ENCODE results near the gene OTX1.
"Not testable (repeated sequence)": the region's sequence is repeated elsewhere in the genome, so short reads cannot be mapped to it uniquely, and the experiment has no call there.

OTX1 gene

GRCh38 chr2:63050334-63051041 lies at the start of gene OTX1:
Gene OTX1 (plus strand): TSS chr2:63050830. CDS start chr2:63052991, 2,161 bp downstream.
- H3K9me3 ChIP-seq (ENCODE audit: control insufficient read depth, insufficient read depth, low read length): no peaks in the 10 kb centered on the region
- H3K4me1 ChIP-seq (ENCODE audit: insufficient read depth, low read length): peaks cover 20% of the 10 kb centered on the region
- peak within 1 kb of the TSS; percentile 66 for H3K9ac ChIP-seq (ENCODE audit: low read depth, low read length)
- H3K36me3 ChIP-seq (ENCODE audit: insufficient read depth, low read length): no peaks in the 10 kb centered on the region

- Histone ChIP-seq H3K9ac (ENCODE audit: low read depth, low read length) (no peak overlapping the region), H3K4me1 (ENCODE audit: insufficient read depth, low read length) (no peaks in the 10 kb centered on the region), H3K9me3 (ENCODE audit: control insufficient read depth, insufficient read depth, low read length) (no peaks in the 10 kb centered on the region), H3K36me3 (ENCODE audit: insufficient read depth, low read length) (no peaks in the 10 kb centered on the region)
Measured at GRCh38 chr2:63001576-63001975, 49.1 kb upstream of the OTX1 start.

- H3K36me3 ChIP-seq (ENCODE audit: insufficient read depth, low read length): no peaks in the 10 kb centered on the region
- no peaks in the 10 kb centered on the region for H3K9me3 ChIP-seq (ENCODE audit: control insufficient read depth, insufficient read depth, low read length)
Measured at GRCh38 chr2:63003351-63003750, 47.3 kb upstream of the OTX1 start.

GRCh38 chr2:63007813-63008458 lies 42.7 kb upstream of the OTX1 start:
- Histone ChIP-seq H3K9ac (ENCODE audit: low read depth, low read length) (no peak overlapping the region), H3K4me1 (ENCODE audit: insufficient read depth, low read length) (peaks cover 10% of the 10 kb centered on the region; the same call in 1 of the 2 replicates), H3K36me3 (ENCODE audit: insufficient read depth, low read length) (no peaks in the 10 kb centered on the region), H3K9me3 (ENCODE audit: control insufficient read depth, insufficient read depth, low read length) (no peaks in the 10 kb centered on the region)

More at GRCh38 chr2:63003351-63003750, 47.3 kb upstream of the OTX1 start:
- no peak overlapping the region for H3K9ac ChIP-seq (ENCODE audit: low read depth, low read length)
- H3K4me1 ChIP-seq (ENCODE audit: insufficient read depth, low read length): peaks cover 4% of the 10 kb centered on the region; the same call in 1 of the 2 replicates

- Histone ChIP-seq H3K9me3 (ENCODE audit: control insufficient read depth, insufficient read depth, low read length) (no peaks in the 10 kb centered on the region), H3K9ac (ENCODE audit: low read depth, low read length) (no peak overlapping the region), H3K36me3 (ENCODE audit: insufficient read depth, low read length) (no peaks in the 10 kb centered on the region), H3K4me1 (ENCODE audit: insufficient read depth, low read length) (peaks cover 10% of the 10 kb centered on the region; the same call in 1 of the 2 replicates)
Measured at GRCh38 chr2:63008838-63009237, 41.8 kb upstream of the OTX1 start.

- Histone ChIP-seq H3K9me3 (ENCODE audit: control insufficient read depth, insufficient read depth, low read length) (no peaks in the 10 kb centered on the region), H3K9ac (ENCODE audit: low read depth, low read length) (no peak overlapping the region), H3K4me1 (ENCODE audit: insufficient read depth, low read length) (peaks cover 10% of the 10 kb centered on the region; the same call in 1 of the 2 replicates), H3K36me3 (ENCODE audit: insufficient read depth, low read length) (no peaks in the 10 kb centered on the region)
Measured at GRCh38 chr2:63009490-63009889, 41.1 kb upstream of the OTX1 start.

- H3K4me1 ChIP-seq (ENCODE audit: insufficient read depth, low read length): peaks cover 10% of the 10 kb centered on the region; the same call in 1 of the 2 replicates
- H3K36me3 ChIP-seq (ENCODE audit: insufficient read depth, low read length): no peaks in the 10 kb centered on the region
- no peaks in the 10 kb centered on the region for H3K9me3 ChIP-seq (ENCODE audit: control insufficient read depth, insufficient read depth, low read length)
- H3K9ac ChIP-seq (ENCODE audit: low read depth, low read length): no peak overlapping the region
Measured at GRCh38 chr2:63012541-63012940, 38.1 kb upstream of the OTX1 start.

GRCh38 chr2:63013438-63013837 lies 37.2 kb upstream of the OTX1 start:
- Histone ChIP-seq H3K36me3 (ENCODE audit: insufficient read depth, low read length) (no peaks in the 10 kb centered on the region), H3K4me1 (ENCODE audit: insufficient read depth, low read length) (peaks cover 6% of the 10 kb centered on the region; the same call in 1 of the 2 replicates), H3K9ac (ENCODE audit: low read depth, low read length) (no peak overlapping the region), H3K9me3 (ENCODE audit: control insufficient read depth, insufficient read depth, low read length) (no peaks in the 10 kb centered on the region)

GRCh38 chr2:63015389-63015788 lies 35.2 kb upstream of the OTX1 start:
- Histone ChIP-seq H3K4me1 (ENCODE audit: insufficient read depth, low read length) (no peaks in the 10 kb centered on the region), H3K36me3 (ENCODE audit: insufficient read depth, low read length) (no peaks in the 10 kb centered on the region), H3K9me3 (ENCODE audit: control insufficient read depth, insufficient read depth, low read length) (no peaks in the 10 kb centered on the region), H3K9ac (ENCODE audit: low read depth, low read length) (no peak overlapping the region)

- H3K36me3 ChIP-seq (ENCODE audit: insufficient read depth, low read length): no peaks in the 10 kb centered on the region
- no peaks in the 10 kb centered on the region for H3K9me3 ChIP-seq (ENCODE audit: control insufficient read depth, insufficient read depth, low read length)
- H3K4me1 ChIP-seq (ENCODE audit: insufficient read depth, low read length): no peaks in the 10 kb centered on the region
- no peak overlapping the region for H3K9ac ChIP-seq (ENCODE audit: low read depth, low read length)
Measured at GRCh38 chr2:63018439-63018838, 32.2 kb upstream of the OTX1 start.

- H3K4me1 ChIP-seq (ENCODE audit: insufficient read depth, low read length): not testable (repeated sequence)
Measured at GRCh38 chr2:63019686-63020085, 30.9 kb upstream of the OTX1 start.

GRCh38 chr2:63023444-63023843 lies 27.2 kb upstream of the OTX1 start:
- Histone ChIP-seq H3K9me3 (ENCODE audit: control insufficient read depth, insufficient read depth, low read length) (no peaks in the 10 kb centered on the region), H3K36me3 (ENCODE audit: insufficient read depth, low read length) (no peaks in the 10 kb centered on the region), H3K9ac (ENCODE audit: low read depth, low read length) (no peak overlapping the region), H3K4me1 (ENCODE audit: insufficient read depth, low read length) (no peaks in the 10 kb centered on the region)

More at GRCh38 chr2:63019686-63020085, 30.9 kb upstream of the OTX1 start:
- not testable (repeated sequence) for H3K9me3 ChIP-seq (ENCODE audit: control insufficient read depth, insufficient read depth, low read length); H3K9ac ChIP-seq (ENCODE audit: low read depth, low read length); H3K36me3 ChIP-seq (ENCODE audit: insufficient read depth, low read length)

- H3K36me3 ChIP-seq (ENCODE audit: insufficient read depth, low read length): no peaks in the 10 kb centered on the region
- no peak overlapping the region for H3K9ac ChIP-seq (ENCODE audit: low read depth, low read length)
Measured at GRCh38 chr2:63027220-63027619, 23.4 kb upstream of the OTX1 start.

GRCh38 chr2:63029058-63029457 lies 21.6 kb upstream of the OTX1 start:
- Histone ChIP-seq H3K4me1 (ENCODE audit: insufficient read depth, low read length) (no peaks in the 10 kb centered on the region), H3K36me3 (ENCODE audit: insufficient read depth, low read length) (no peaks in the 10 kb centered on the region), H3K9me3 (ENCODE audit: control insufficient read depth, insufficient read depth, low read length) (no peaks in the 10 kb centered on the region), H3K9ac (ENCODE audit: low read depth, low read length) (no peak overlapping the region)

More at GRCh38 chr2:63027220-63027619, 23.4 kb upstream of the OTX1 start:
- Histone ChIP-seq H3K9me3 (ENCODE audit: control insufficient read depth, insufficient read depth, low read length) (no peaks in the 10 kb centered on the region), H3K4me1 (ENCODE audit: insufficient read depth, low read length) (no peaks in the 10 kb centered on the region)

- Histone ChIP-seq H3K4me1 (ENCODE audit: insufficient read depth, low read length) (peaks cover 12% of the 10 kb centered on the region), H3K36me3 (ENCODE audit: insufficient read depth, low read length) (no peaks in the 10 kb centered on the region), H3K9ac (ENCODE audit: low read depth, low read length) (no peak overlapping the region), H3K9me3 (ENCODE audit: control insufficient read depth, insufficient read depth, low read length) (no peaks in the 10 kb centered on the region)
Measured at GRCh38 chr2:63034526-63034925, 16.1 kb upstream of the OTX1 start.

Measured in ES-I3 (cell line).